Measurements from ENCODE around the gene SATL1.
A peak's percentile ranks its signal among the peaks of the same experiment; 100 is the strongest.

DNA sequence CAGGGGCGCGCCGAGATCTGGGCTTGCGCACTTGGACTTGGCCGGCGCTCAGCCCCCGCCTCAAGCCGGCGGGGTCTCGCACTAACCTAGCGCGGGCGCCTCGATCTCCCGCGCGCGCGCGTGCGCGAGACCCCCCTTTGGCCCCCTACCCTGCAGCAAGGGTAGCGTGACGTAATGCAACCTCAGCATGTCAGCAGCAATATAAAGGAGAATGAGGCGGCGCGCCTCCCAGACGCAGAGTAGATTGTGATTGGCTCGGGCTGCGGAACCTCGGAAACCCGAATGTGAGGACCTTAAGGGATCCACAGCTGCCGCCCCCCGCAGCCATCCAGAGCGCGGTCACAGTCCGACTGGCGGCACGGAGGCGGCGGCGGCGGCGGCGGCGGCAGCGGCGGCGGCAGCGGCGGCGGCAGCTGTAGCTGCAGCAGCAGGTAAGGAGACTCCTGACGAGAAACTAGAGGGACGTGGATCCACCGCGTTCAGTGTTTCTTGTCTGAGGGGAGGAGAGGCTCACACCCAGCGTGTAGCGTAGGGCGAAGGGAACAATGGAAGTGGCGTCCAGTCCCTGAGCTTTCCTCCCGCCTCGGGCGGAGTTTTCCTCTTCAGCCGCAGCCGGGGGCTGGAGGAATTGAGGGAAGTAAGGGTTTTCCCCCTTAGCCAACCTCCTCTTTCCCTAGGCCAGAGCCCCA lies at the start of gene SATL1, which contains the start of gene ZNF711:
- peak; percentile 20 to 82 for TF ChIP-seq POLR2A (IDR thresholded peaks at IDR 0.05)
- TF ChIP-seq, protein P1, sequence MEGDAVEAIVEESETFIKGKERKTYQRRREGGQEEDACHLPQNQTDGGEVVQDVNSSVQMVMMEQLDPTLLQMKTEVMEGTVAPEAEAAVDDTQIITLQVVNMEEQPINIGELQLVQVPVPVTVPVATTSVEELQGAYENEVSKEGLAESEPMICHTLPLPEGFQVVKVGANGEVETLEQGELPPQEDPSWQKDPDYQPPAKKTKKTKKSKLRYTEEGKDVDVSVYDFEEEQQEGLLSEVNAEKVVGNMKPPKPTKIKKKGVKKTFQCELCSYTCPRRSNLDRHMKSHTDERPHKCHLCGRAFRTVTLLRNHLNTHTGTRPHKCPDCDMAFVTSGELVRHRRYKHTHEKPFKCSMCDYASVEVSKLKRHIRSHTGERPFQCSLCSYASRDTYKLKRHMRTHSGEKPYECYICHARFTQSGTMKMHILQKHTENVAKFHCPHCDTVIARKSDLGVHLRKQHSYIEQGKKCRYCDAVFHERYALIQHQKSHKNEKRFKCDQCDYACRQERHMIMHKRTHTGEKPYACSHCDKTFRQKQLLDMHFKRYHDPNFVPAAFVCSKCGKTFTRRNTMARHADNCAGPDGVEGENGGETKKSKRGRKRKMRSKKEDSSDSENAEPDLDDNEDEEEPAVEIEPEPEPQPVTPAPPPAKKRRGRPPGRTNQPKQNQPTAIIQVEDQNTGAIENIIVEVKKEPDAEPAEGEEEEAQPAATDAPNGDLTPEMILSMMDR (IDR thresholded peaks at IDR 0.05) = no peak

All from adrenal gland (tissue), 5 donors.